HG03097 (cell line): ENCODE results near the gene CCNQ.

Source experiments
- ATAC-seq: cut with Tn5 transposase; IDR thresholded peaks from one replicate; pipeline ENCODE4 v1.9.1; 2021; ENCODE audit not compliant: unreplicated experiment, low FRiP score

CCNQ gene

DNA sequence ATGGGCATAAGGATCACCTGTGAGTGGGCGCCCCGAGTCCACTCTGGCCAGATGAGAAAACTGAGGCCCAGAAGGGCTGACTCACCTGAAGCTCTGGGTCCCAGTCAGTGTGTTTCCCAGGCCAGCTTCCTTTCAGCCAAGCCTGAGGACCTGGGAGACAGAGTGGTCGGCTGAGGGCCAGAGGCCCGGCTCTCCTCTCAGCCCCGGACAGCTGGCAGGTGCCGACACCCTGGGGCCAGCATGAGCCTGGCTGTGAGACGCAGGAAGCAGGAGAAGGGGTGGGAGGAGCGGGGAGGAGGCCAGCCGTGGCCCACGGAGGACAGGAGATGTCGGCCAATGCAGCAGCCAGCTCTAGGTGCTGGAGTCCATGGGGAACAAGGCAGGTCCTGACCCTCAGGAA, 52.6 kb downstream of the CCNQ start:
- no peak for ATAC-seq

DNA sequence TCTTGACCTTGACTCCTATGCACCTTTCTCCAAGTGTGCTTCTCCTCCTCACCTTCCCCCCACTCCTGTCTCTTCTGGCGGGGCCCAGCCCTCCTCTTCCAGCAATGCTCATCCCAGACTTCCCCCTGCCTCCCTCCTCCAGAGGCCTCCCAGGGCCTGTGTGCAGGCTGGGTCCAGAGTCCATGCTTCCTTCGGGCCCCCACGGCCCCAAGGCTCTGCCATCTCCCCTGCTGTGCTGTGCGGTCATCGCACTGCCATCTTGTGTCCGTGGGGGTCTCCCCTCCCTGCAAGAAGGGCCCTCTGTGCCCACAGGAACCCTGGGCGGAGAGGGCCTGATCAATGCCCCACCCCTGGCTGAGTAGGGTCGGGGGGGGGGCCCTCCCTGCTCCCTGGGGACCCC, 54.2 kb downstream of the CCNQ start:
- no peak for ATAC-seq

DNA sequence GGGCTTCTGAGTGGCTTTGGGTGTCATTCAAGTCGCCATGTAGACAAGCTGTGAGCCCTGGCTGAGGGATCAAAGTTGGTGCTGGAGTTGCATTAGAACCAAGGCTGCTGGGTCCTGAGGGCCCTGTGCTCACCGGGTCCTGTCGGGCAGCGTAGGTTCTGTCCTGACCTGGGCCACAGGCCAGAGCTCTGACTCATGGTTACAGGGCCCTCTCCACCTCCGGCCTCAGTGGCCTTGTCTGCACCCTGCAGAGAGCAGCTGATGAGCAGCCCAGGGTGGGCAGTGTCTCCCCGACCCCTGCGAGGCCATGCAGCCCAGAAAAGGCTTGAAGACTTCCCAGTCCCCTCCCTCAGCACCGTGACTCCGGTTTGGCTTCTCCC, 59.0 kb downstream of the CCNQ start:
- no peak for ATAC-seq

DNA sequence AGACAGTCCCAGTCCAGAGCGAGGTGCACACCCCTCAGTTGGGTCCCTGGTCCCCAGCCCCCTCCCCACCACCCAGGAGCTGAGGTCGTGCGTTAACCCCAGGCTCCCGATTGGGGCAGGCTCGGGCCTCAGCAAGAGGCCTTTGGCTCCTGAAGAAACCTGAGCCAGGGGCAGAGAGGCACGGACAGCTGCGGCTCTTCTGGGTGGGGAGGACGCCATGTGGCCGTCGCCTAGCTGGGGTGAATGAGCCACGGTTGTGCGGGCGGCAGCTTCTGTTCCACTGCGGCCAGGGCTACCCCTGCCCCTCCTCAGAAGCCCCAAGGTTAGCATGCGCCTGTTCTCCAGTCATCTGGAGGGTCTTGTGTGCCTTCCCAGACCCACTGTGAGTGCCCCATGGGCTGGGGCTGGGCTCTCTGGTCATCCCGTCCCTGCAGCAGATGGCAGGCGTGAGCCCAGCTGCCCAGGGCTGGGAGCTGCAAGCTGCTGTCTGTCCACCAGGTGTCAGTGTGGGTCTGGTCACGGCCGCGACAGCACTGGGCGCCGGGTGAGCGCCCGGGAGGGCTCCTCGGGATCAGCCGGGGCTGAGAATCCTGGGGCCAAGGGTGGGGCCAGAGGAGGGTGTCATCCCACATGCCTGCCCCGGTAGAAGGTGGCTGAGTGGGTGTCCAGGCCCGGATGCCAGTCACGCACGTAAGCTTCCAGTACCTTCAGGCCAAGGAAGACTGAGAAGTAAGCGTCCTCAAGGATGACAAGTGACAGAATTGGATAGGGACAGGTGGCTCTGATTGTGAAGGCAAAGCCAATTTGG, 59.6 kb downstream of the CCNQ start:
- peak; percentile 61 for ATAC-seq

DNA sequence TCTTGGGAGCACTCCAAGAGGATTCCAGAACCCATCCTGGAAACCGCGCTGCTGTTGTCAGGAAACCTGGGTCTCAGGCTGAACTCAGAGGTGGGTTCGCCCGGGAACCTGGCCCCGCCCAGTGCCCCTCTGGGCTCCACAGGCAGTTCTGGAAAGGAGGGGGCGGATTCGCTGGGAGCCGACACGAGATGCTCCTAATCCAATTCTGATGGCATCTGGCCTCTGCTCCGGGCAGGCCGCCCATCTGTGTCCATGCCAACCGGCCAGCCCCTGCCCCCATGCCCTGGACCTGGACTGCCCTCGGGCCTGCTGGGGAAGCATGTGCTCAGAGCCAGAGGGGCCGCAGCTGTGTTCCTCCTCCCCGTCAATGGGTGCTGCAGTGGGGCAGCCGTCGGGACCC, 60.5 kb downstream of the CCNQ start:
- ATAC-seq: no peak
